H1 (cell line): ENCODE data around the gene STRIP2. TPM values are rescaled to one million over a fixed set of nuclear protein-coding genes. Genes with fewer than 3 reads are reported as not detected.

Experiments used
- GABPA ChIP-seq: IDR thresholded peaks from 2 replicates; pipeline ENCODE4 v1.6.1; 2011; ENCODE audit warnings: mild to moderate bottlenecking, low read length, moderate library complexity, borderline replicate concordance; ENCODE audit not compliant: insufficient read depth
- GTF2F1 ChIP-seq: IDR thresholded peaks from 2 replicates; pipeline ENCODE4 v1.6.1; 2012; ENCODE audit warnings: low read depth, low read length, improper control_type of control experiment, borderline replicate concordance
- POU5F1 ChIP-seq: IDR thresholded peaks from 2 replicates; pipeline ENCODE4 v1.6.1; 2011; ENCODE audit warnings: low read depth, mild to moderate bottlenecking, low read length, moderate library complexity
- SP1 ChIP-seq: IDR thresholded peaks from 2 replicates; pipeline ENCODE4 v1.6.1; 2011; ENCODE audit warnings: low read depth, low read length
- TBP ChIP-seq: IDR thresholded peaks from 2 replicates; pipeline ENCODE4 v1.6.1; 2011; ENCODE audit warnings: low read depth, low read length, improper control_type of control experiment
- TCF12 ChIP-seq: IDR thresholded peaks from 2 replicates; pipeline ENCODE4 v1.6.1; 2011; ENCODE audit warnings: low read depth, mild to moderate bottlenecking, low read length
- polyA plus RNA-seq, 7 experiments: library from polyadenylated mRNA; depleted of rRNA in 3 of 7; stranded (reverse) in 5 of 7; unstranded in 2 of 7; fragments of >200 nt in 5 of 7; fragments of 200-250 nt in 2 of 7; gene quantifications; 1 replicate in 5 of 7; 2 replicates in 1 of 7; 4 replicates in 1 of 7; pipeline versions ENCODE4 v1.2.1 to v1.2.3, GENCODE V29; 2011 to 2013; ENCODE audit warnings: missing spikeins in 2 of 7, mixed read lengths in 2 of 7
- total RNA-seq: library from RNA; stranded (reverse); fragmentation: NEBNext Ultra II Directional; extraction: Animal tissue kit (Norgen Biotek cat#: 25700); gene quantifications from 2 replicates; pipeline ENCODE4 v1.2.1, GENCODE V29; 2021

The STRIP2 gene
- total and polyA plus RNA-seq, 2 of the 8 experiments (the other 6 are each of a cell fraction or from before 2014, with no cell fraction given), result 5.3 to 8.2 TPM

DNA sequence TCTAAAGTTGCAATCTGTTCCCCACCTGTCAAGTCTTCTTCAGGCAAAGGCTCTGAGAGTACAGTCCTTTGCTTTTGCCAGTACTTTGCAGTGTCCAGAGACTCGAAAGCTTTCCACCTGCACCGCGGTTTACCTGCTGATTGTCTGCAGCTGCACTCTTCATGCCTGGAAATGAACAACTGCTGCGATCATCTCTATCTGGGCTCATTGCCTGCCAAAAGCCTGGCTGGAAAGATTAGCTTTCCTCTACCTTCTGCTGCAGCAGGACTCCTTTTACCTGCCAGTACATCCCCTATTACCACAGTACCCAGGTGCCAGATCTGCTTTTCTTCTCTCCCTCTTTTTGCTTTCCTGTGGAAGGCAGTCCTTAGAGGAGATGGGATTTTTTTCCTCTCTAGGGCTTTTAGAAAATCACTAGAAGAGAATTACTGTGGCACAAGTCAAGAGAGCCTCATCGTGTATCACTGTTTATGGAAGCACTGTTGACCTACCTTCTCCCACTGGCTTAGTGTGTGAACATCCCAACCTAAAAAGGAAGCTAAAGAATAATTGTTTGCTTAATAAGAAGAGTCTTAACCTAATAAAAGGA, 2.2 kb downstream of the STRIP2 start (continued):
- no peak for TF ChIP-seq GTF2F1
- no peak for TF ChIP-seq GABPA
- TF ChIP-seq TCF12, result no peak
- TF ChIP-seq POU5F1, result no peak
- no peak for TF ChIP-seq TBP
- no peak for TF ChIP-seq SP1
- TF ChIP-seq, all 59 proteins: peak for 0
